ENCODE results near the gene NKIRAS2.

- no peak for TF ChIP-seq EZH2 (IDR thresholded peaks at IDR 0.05; ENCODE audit: low read length, missing control alignments)
- TF ChIP-seq CTCF (conservative IDR thresholded peaks at IDR 0.05 in 1 of 2, IDR thresholded peaks at IDR 0.05 in 1 of 2; ENCODE audit: low read depth in 1 of 2, low read length in 2 of 2), result no peak
Measured at GRCh38 chr17:41996855-41997164, 23.1 kb upstream of the NKIRAS2 start.
